T-helper 1 cell treated with Interleukin-12 subunit alpha and Interleukin-12 subunit beta and Interleukin-4 antibody, amounts not matched to agents 30 μg/mL and 1 μg/mL, for 36 hours (primary cell): ENCODE results near the gene DPYD.

ENCODE experiments used
- H3K27ac Mint-ChIP-seq: one replicate; pipeline ENCODE4 v1.8.0; 2021; ENCODE audit warnings: mild to moderate bottlenecking, mixed read lengths
- H3K27me3 Mint-ChIP-seq: one replicate; pipeline ENCODE4 v1.8.0; 2021; ENCODE audit warnings: low read depth, mixed read lengths
- H3K36me3 Mint-ChIP-seq: one replicate; pipeline ENCODE4 v1.8.0; 2021; ENCODE audit warnings: low read depth, mixed read lengths
- H3K4me1 Mint-ChIP-seq: one replicate; pipeline ENCODE4 v1.8.0; 2021; ENCODE audit warnings: low read depth, mixed read lengths
- H3K4me3 Mint-ChIP-seq: one replicate; pipeline ENCODE4 v1.8.0; 2021; ENCODE audit warnings: mild to moderate bottlenecking, moderate library complexity, mixed read lengths
- H3K9me3 Mint-ChIP-seq: one replicate; pipeline ENCODE4 v1.8.0; 2021; ENCODE audit warnings: mixed read lengths

DPYD gene

DNA sequence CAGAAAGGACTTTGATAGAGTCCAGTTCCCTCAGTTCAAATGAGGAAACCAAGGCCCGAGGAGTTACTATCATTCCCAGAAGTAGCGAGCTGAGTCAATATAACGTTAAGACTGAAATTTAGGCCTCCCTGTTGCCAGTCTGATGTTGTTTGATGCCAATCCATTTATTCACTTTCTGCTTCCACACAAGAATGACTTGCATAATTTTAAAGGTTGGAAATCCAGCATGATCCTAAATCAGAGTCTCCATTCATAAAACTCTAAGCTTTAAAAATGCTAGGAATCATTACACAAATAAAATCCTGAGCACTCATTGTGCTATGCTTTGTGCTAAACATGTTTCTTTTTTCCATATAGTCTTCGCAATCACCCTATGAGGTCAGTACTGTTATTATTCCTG, 784.9 kb downstream of the DPYD start:
- no peak overlapping the region for H3K27ac Mint-ChIP-seq
- H3K36me3 Mint-ChIP-seq, result no peaks in the 10 kb centered on the region
- no peaks in the 10 kb centered on the region for H3K27me3 Mint-ChIP-seq
- H3K4me1 Mint-ChIP-seq, result peaks cover 6% of the 10 kb centered on the region
- H3K9me3 Mint-ChIP-seq, result no peaks in the 10 kb centered on the region
- no peak overlapping the region for H3K4me3 Mint-ChIP-seq

DNA sequence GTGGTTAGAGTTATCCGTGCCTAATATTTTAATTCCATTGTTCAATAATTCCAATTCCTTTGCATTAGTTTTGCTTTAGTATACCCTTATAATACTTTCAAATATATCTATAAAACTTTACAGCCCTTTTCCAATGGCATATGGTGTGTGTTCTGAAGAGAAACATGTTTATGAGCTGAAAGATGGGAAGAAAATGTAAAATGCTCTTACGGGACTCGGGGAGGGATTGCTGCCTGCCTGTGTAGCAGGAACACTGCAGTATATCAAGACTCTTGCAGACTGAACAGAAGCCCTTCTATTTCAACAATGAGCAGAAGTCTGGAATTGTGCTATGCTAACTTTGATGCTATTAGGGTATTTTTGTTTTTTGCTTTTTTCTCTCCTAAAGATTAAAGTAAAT, 792.4 kb downstream of the DPYD start:
- H3K27me3 Mint-ChIP-seq, result no peaks in the 10 kb centered on the region
- H3K36me3 Mint-ChIP-seq, result no peaks in the 10 kb centered on the region
- H3K4me1 Mint-ChIP-seq, result no peaks in the 10 kb centered on the region
- no peak overlapping the region for H3K27ac Mint-ChIP-seq
- H3K4me3 Mint-ChIP-seq, result no peak overlapping the region
- H3K9me3 Mint-ChIP-seq, result no peaks in the 10 kb centered on the region

GRCh38 chr1:97123717-97124431, 797.0 kb downstream of the DPYD start:
- no peaks in the 10 kb centered on the region for H3K9me3 Mint-ChIP-seq
- H3K27me3 Mint-ChIP-seq, result no peaks in the 10 kb centered on the region
- no peaks in the 10 kb centered on the region for H3K4me1 Mint-ChIP-seq
- H3K4me3 Mint-ChIP-seq, result no peak overlapping the region
- no peak overlapping the region for H3K27ac Mint-ChIP-seq
- no peaks in the 10 kb centered on the region for H3K36me3 Mint-ChIP-seq

- H3K36me3 Mint-ChIP-seq, result no peaks in the 10 kb centered on the region
- no peaks in the 10 kb centered on the region for H3K4me1 Mint-ChIP-seq
- H3K27ac Mint-ChIP-seq, result no peak overlapping the region
- H3K9me3 Mint-ChIP-seq, result no peaks in the 10 kb centered on the region
- no peak overlapping the region for H3K4me3 Mint-ChIP-seq
- no peaks in the 10 kb centered on the region for H3K27me3 Mint-ChIP-seq
Observed at GRCh38 chr1:97120806-97121205, 800.0 kb downstream of the DPYD start.

DNA sequence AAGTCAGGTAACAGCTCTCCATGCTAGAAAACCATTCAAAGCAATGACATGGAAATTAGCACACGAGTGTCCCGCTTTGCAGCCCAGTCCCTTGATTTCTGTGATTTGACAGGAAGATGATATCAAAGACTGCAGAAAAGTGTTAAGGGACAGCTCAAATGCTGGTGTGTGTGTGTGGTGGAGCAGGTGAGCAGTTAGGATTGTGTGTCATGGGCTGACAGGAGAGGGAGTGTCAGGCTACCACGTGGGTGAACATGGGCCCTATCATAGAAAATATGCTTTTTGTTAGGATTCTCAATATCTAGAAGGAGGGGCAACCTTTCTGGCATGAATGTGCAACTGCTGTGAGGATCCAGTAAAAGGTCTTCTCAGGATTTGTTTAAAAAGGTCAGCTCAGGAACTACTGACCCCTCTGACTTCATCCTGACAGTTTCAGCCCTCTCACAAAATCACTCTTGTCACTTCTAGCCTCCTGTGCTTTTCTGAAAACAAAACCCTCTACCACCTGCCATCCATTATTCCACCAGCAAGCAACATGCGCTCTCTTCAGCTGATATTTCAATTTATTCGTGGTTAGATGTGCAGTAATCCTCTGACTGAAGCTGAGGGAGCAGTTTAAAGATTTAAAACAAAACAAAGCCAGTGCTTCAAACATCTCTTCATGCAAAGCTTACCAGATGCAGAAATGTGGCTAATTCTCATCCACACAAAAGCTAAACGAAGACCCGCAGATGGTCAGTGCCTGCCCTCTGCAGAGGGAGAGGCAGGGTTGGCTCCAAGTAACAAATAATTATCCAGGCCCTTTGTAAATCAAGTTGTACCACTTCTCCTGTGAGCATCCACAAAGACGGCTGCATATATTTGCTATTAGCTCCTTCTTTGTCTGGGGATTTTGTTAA, 801.3 kb downstream of the DPYD start:
- H3K27ac Mint-ChIP-seq, result no peak overlapping the region
- no peaks in the 10 kb centered on the region for H3K4me1 Mint-ChIP-seq
- no peaks in the 10 kb centered on the region for H3K36me3 Mint-ChIP-seq
- H3K27me3 Mint-ChIP-seq, result no peaks in the 10 kb centered on the region
- H3K9me3 Mint-ChIP-seq, result no peaks in the 10 kb centered on the region
- H3K4me3 Mint-ChIP-seq, result no peak overlapping the region

DNA sequence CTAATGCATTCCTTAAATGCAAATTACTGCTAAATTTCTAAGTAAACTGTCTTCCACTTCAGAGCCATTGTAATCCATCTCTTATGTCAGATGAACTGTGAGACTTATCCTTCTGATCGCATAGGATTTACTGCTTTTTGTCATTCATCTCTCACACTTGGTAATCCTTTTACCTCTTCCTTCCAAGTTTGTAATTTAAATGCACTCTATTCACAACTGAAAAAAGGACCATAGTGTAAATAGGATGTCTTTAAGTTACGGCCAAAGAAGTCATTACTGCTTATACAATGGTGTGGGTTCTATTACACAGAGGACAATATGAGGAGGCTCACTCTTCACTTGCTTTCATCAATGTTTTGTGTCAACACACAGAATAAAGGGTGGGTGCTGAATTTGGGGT, 806.0 kb downstream of the DPYD start:
- H3K4me1 Mint-ChIP-seq, result no peaks in the 10 kb centered on the region
- H3K36me3 Mint-ChIP-seq, result no peaks in the 10 kb centered on the region
- H3K27me3 Mint-ChIP-seq, result no peaks in the 10 kb centered on the region
- no peak overlapping the region for H3K27ac Mint-ChIP-seq
- no peak overlapping the region for H3K4me3 Mint-ChIP-seq
- no peaks in the 10 kb centered on the region for H3K9me3 Mint-ChIP-seq

DNA sequence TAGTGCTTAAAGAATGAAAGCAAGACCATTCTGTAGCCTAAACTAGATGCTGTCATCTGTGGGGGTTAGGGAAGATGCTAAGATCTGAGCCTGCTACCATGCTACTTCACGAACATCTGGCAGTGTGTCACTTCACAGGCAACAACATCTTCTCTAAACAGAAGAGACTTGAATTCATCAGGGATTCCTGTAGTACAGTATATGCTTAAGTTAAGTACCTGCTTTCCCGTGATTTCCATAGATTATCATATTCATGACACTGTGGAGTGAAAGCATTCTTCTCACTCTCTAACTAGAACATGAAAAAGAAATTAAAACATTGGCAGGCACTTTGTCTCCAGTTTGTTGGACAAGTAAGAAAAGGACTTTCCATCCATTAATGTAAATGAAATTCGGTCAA, 808.4 kb downstream of the DPYD start:
- H3K4me1 Mint-ChIP-seq, result no peaks in the 10 kb centered on the region
- H3K9me3 Mint-ChIP-seq, result no peaks in the 10 kb centered on the region
- no peak overlapping the region for H3K27ac Mint-ChIP-seq

DNA sequence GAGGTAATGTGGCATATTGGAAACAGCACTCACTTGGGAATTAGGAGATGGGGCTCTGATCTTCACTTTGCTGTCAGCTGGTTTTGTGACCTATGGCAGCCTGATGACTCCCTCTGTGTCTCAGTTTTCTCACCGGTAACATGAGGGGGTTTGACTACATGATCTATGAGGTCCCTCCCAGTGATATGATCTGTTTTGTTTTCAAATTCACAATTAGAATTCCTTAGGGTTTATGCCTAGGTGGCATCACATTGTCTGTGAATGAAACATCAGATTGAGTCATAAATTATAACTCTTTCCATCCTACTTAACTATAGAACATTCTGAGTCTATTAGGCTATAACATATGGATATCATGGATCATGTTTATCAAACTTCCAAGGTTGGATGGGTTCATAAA, 812.7 kb downstream of the DPYD start:
- H3K4me1 Mint-ChIP-seq, result no peaks in the 10 kb centered on the region
- H3K9me3 Mint-ChIP-seq, result peaks cover 4% of the 10 kb centered on the region
- H3K27ac Mint-ChIP-seq, result no peak overlapping the region

More for the DNA sequence above, 808.4 kb downstream of the DPYD start:
- Mint-ChIP-seq H3K27me3 (no peaks in the 10 kb centered on the region), H3K4me3 (no peak overlapping the region), H3K36me3 (no peaks in the 10 kb centered on the region)

DNA sequence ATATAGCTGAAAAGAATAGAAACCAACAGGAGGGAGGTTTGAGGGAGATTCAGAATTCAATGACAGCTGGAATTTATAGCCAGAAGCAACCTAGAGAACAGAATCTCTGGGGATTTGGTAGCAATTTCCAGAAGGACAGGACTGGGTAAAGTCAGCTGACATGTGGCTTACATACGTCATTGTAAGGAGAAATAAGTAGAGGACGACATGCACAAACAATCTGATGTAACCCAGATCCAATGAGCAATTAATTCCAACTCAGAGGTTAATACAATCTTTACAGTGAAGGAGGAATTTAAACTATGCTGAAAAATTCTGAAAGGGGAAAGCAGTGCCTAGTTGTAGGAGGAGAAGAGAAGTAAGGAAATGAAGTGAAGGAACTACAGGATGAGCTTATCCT, 815.3 kb downstream of the DPYD start:
- Mint-ChIP-seq H3K4me1 (no peaks in the 10 kb centered on the region), H3K27ac (no peak overlapping the region), H3K36me3 (peaks cover 3% of the 10 kb centered on the region), H3K4me3 (no peak overlapping the region), H3K27me3 (no peaks in the 10 kb centered on the region), H3K9me3 (peaks cover 4% of the 10 kb centered on the region)

More for the DNA sequence above, 812.7 kb downstream of the DPYD start:
- no peaks in the 10 kb centered on the region for H3K27me3 Mint-ChIP-seq
- peaks cover 3% of the 10 kb centered on the region for H3K36me3 Mint-ChIP-seq
- no peak overlapping the region for H3K4me3 Mint-ChIP-seq

DNA sequence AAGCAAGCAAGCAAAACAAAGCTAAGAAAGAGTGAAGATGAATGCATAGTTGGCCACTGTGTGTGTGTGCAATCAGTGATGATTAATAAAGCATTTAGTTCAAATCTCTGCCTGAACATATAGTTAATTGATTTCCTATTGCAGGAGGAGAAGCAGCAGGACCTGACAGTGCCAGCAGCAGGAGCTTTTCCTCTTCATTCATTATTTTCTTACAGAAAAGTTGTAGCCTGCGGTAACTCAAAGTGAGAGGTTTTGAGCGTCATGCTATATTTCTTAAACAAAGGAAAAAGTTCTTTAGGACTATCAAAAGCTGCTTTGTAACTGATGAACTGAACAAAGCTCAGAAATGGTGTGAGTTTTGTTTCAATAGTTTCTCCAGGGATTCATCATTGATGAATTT, 819.3 kb downstream of the DPYD start:
- Mint-ChIP-seq H3K4me3 (no peak overlapping the region), H3K27ac (no peak overlapping the region), H3K27me3 (no peaks in the 10 kb centered on the region), H3K4me1 (no peaks in the 10 kb centered on the region), H3K36me3 (peaks cover 5% of the 10 kb centered on the region), H3K9me3 (peaks cover 4% of the 10 kb centered on the region)

- H3K36me3 Mint-ChIP-seq, result peaks cover 3% of the 10 kb centered on the region
- H3K4me1 Mint-ChIP-seq, result no peaks in the 10 kb centered on the region
Observed at GRCh38 chr1:97097404-97097925, 823.4 kb downstream of the DPYD start.

GRCh38 chr1:97095764-97096163, 825.1 kb downstream of the DPYD start:
- H3K4me1 Mint-ChIP-seq, result no peaks in the 10 kb centered on the region
- no peak overlapping the region for H3K27ac Mint-ChIP-seq
- peaks cover 3% of the 10 kb centered on the region for H3K36me3 Mint-ChIP-seq
- H3K4me3 Mint-ChIP-seq, result no peak overlapping the region
- no peaks in the 10 kb centered on the region for H3K9me3 Mint-ChIP-seq
- H3K27me3 Mint-ChIP-seq, result no peaks in the 10 kb centered on the region

More at GRCh38 chr1:97097404-97097925, 823.4 kb downstream of the DPYD start:
- Mint-ChIP-seq H3K27me3 (no peaks in the 10 kb centered on the region), H3K9me3 (no peaks in the 10 kb centered on the region), H3K27ac (no peak overlapping the region), H3K4me3 (no peak overlapping the region)

- no peak overlapping the region for H3K4me3 Mint-ChIP-seq
- H3K9me3 Mint-ChIP-seq, result no peaks in the 10 kb centered on the region
- H3K36me3 Mint-ChIP-seq, result peaks cover 3% of the 10 kb centered on the region
- H3K27me3 Mint-ChIP-seq, result no peaks in the 10 kb centered on the region
- no peaks in the 10 kb centered on the region for H3K4me1 Mint-ChIP-seq
- no peak overlapping the region for H3K27ac Mint-ChIP-seq
Observed at GRCh38 chr1:97094247-97094972, 826.4 kb downstream of the DPYD start.

DNA sequence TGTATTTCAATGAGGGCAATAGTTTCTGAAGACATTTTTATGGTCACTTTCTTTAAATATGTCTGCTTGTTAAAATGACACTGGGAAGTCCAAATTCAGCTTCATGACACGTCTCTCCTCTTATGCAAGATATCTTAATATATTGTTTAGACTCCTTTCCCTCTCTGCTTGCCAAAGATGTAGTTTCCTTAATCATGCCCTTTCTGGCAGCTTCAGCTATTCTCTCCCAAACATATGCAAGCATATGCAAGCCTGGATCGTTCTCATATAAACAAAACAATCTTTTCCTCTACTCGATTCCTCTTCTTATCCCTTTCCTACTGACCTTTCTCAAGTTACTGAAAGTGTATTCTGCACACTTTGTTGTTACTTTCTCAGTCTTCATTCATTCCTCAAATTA, 827.1 kb downstream of the DPYD start:
- no peaks in the 10 kb centered on the region for H3K4me1 Mint-ChIP-seq
- peaks cover 3% of the 10 kb centered on the region for H3K36me3 Mint-ChIP-seq
- no peaks in the 10 kb centered on the region for H3K27me3 Mint-ChIP-seq
- H3K27ac Mint-ChIP-seq, result no peak overlapping the region
- H3K9me3 Mint-ChIP-seq, result no peaks in the 10 kb centered on the region
- no peak overlapping the region for H3K4me3 Mint-ChIP-seq
